Neural progenitor cell (in vitro differentiated cells): ENCODE results near the gene ENO2. TPM values are rescaled to one million over a fixed set of nuclear protein-coding genes. Genes with fewer than 3 reads are reported as not detected.

Source experiments
- DNase-seq: peaks from one replicate; pipeline ENCODE4 v3.0.0-alpha.2; 2016; ENCODE audit warnings: low spot score
- H2AFZ ChIP-seq: fragments of 200-600 bp; sonication (generic); replicated peaks from 2 replicates; pipeline ENCODE4 v1.6.1; 2016; ENCODE audit warnings: antibody characterized with exemption
- H3F3A ChIP-seq: fragments of 200-600 bp; sonication (generic); 2 replicates; pipeline ENCODE4 v1.6.1; 2016; ENCODE audit warnings: antibody characterized with exemption, low read depth
- H3K27ac ChIP-seq: fragments of 200-600 bp; sonication (generic); 2 replicates; pipeline ENCODE4 v1.5.1; 2016; ENCODE audit warnings: mild to moderate bottlenecking
- H3K27me3 ChIP-seq: fragments of 200-600 bp; sonication (generic); 2 replicates; pipeline ENCODE4 v1.6.1; 2016; ENCODE audit warnings: mild to moderate bottlenecking, moderate library complexity
- H3K36me3 ChIP-seq: fragments of 200-600 bp; sonication (generic); 2 replicates; pipeline ENCODE4 v1.5.1; 2016
- H3K4me1 ChIP-seq: fragments of 200-600 bp; sonication (generic); 2 replicates; pipeline ENCODE4 v1.6.1; 2016; ENCODE audit warnings: mixed run types
- H3K4me2 ChIP-seq: fragments of 200-600 bp; sonication (generic); 2 replicates; pipeline ENCODE4 v1.6.1; 2016
- H3K4me3 ChIP-seq: fragments of 200-600 bp; sonication (generic); 2 replicates; pipeline ENCODE4 v1.5.1; 2016
- H3K79me2 ChIP-seq: fragments of 200-600 bp; sonication (generic); 2 replicates; pipeline ENCODE4 v1.6.1; 2016; ENCODE audit warnings: low read depth
- H3K9ac ChIP-seq: fragments of 200-600 bp; sonication (generic); 2 replicates; pipeline ENCODE4 v1.6.1; 2016
- H3K9me3 ChIP-seq: fragments of 200-600 bp; sonication (generic); 2 replicates; pipeline ENCODE4 v1.5.1; 2016; ENCODE audit warnings: low read depth
- H4K20me1 ChIP-seq: fragments of 200-600 bp; sonication (generic); 2 replicates; pipeline ENCODE4 v1.6.1; 2016; ENCODE audit warnings: low read depth
- H3K27ac Mint-ChIP-seq: 3 replicates; pipeline ENCODE4 v1.8.0; 2021; ENCODE audit warnings: mixed read lengths
- H3K27me3 Mint-ChIP-seq: 2 replicates; pipeline ENCODE4 v1.8.0; 2022; ENCODE audit warnings: low read depth, mild to moderate bottlenecking, inconsistent platforms, moderate library complexity, mixed read lengths; ENCODE audit not compliant: insufficient read depth
- H3K36me3 Mint-ChIP-seq: 3 replicates; pipeline ENCODE4 v1.8.0; 2021; ENCODE audit warnings: mixed read lengths
- H3K4me1 Mint-ChIP-seq: 3 replicates; pipeline ENCODE4 v1.8.0; 2021; ENCODE audit warnings: mixed read lengths
- H3K4me3 Mint-ChIP-seq: 3 replicates; pipeline ENCODE4 v1.8.0; 2021; ENCODE audit warnings: mild to moderate bottlenecking, moderate library complexity, mixed read lengths
- H3K9me3 Mint-ChIP-seq: 3 replicates; pipeline ENCODE4 v1.8.0; 2020; ENCODE audit warnings: mixed read lengths
- CTCF ChIP-seq: fragments of 200-600 bp; sonication (generic); IDR thresholded peaks from 2 replicates; pipeline ENCODE4 v1.5.1; 2017; ENCODE audit warnings: antibody characterized with exemption, mild to moderate bottlenecking
- EZH2 ChIP-seq: fragments of 200-600 bp; sonication (generic); IDR thresholded peaks from 2 replicates; pipeline ENCODE4 v1.6.1; 2017; ENCODE audit warnings: antibody characterized with exemption, mild to moderate bottlenecking, moderate library complexity
- EZH2phosphoT487 ChIP-seq: fragments of 200-600 bp; sonication (generic); IDR thresholded peaks from 2 replicates; pipeline ENCODE4 v1.6.1; 2017; ENCODE audit warnings: antibody characterized with exemption
- total RNA-seq: library from RNA; depleted of rRNA; stranded (reverse); fragments of >200 nt; gene quantifications from 2 replicates; pipeline ENCODE4 v1.2.3, GENCODE V29; 2015; ENCODE audit warnings: low replicate concordance

The ENO2 gene
- total RNA-seq, 1 donor from 2014 or later: 82.2 TPM

- H2AFZ ChIP-seq: no peak overlapping the region
- no peak for TF ChIP-seq EZH2
- no peak for TF ChIP-seq EZH2phosphoT487
- no peak for TF ChIP-seq CTCF
- no peak overlapping the region for H3K27ac Mint-ChIP-seq
Measured at GRCh38 chr12:6921539-6921938, 7.2 kb downstream of the ENO2 start.

GRCh38 chr12:6921996-6922946, 7.9 kb downstream of the ENO2 start:
- peaks cover 10% of the 10 kb centered on the region for H3K27me3 Mint-ChIP-seq
- H3K4me3 Mint-ChIP-seq: peak overlapping the region; percentile 0
- no peak overlapping the region for H3K27ac Mint-ChIP-seq
- H3K79me2 ChIP-seq: peaks cover 11% of the 10 kb centered on the region
- H3K4me1 ChIP-seq: peaks cover 27% of the 10 kb centered on the region
- H2AFZ ChIP-seq: no peak overlapping the region
- no peak overlapping the region for H3K4me3 ChIP-seq
- peaks cover 28% of the 10 kb centered on the region for H3K36me3 Mint-ChIP-seq
- no peak overlapping the region for H3K4me2 ChIP-seq
- peaks cover 61% of the 10 kb centered on the region for H3K4me1 Mint-ChIP-seq
- DNase-seq: no peak
- H3K9me3 ChIP-seq: no peaks in the 10 kb centered on the region
- peaks cover 21% of the 10 kb centered on the region for H4K20me1 ChIP-seq
- H3K9ac ChIP-seq: no peak overlapping the region
- no peaks in the 10 kb centered on the region for H3K36me3 ChIP-seq
- H3K27me3 ChIP-seq: no peaks in the 10 kb centered on the region
- H3K9me3 Mint-ChIP-seq: no peaks in the 10 kb centered on the region
- H3F3A ChIP-seq: peaks cover 53% of the 10 kb centered on the region
- TF ChIP-seq EZH2phosphoT487: no peak
- no peak for TF ChIP-seq EZH2
- no peak for TF ChIP-seq CTCF
- H3K27ac ChIP-seq: peak overlapping the region; percentile 37

More at GRCh38 chr12:6921539-6921938, 7.2 kb downstream of the ENO2 start:
- peaks cover 33% of the 10 kb centered on the region for H3K36me3 Mint-ChIP-seq
- peaks cover 10% of the 10 kb centered on the region for H3K27me3 Mint-ChIP-seq
- H3K4me2 ChIP-seq: no peak overlapping the region
- H3K4me1 ChIP-seq: peaks cover 20% of the 10 kb centered on the region
- H3K4me1 Mint-ChIP-seq: peaks cover 58% of the 10 kb centered on the region
- no peaks in the 10 kb centered on the region for H3K27me3 ChIP-seq
- H3K79me2 ChIP-seq: peaks cover 8% of the 10 kb centered on the region
- no peak overlapping the region for H3K9ac ChIP-seq
- H3K4me3 Mint-ChIP-seq: peak overlapping the region; percentile 59
- H3K4me3 ChIP-seq: no peak overlapping the region
- H3K27ac ChIP-seq: no peak overlapping the region
- no peak for DNase-seq
- H3K9me3 ChIP-seq: no peaks in the 10 kb centered on the region
- no peaks in the 10 kb centered on the region for H3K36me3 ChIP-seq
- no peaks in the 10 kb centered on the region for H3K9me3 Mint-ChIP-seq
- H3F3A ChIP-seq: peaks cover 45% of the 10 kb centered on the region
- H4K20me1 ChIP-seq: peaks cover 29% of the 10 kb centered on the region

GRCh38 chr12:6923003-6923732, 8.8 kb downstream of the ENO2 start:
- peak overlapping the region; percentile 92 for H3K4me3 Mint-ChIP-seq

More at GRCh38 chr12:6923003-6923732, 8.8 kb downstream of the ENO2 start:
- Mint-ChIP-seq H3K27me3 (peaks cover 10% of the 10 kb centered on the region), H3K36me3 (peaks cover 24% of the 10 kb centered on the region), H3K4me1 (peaks cover 61% of the 10 kb centered on the region), H3K9me3 (no peaks in the 10 kb centered on the region), H3K27ac (peak overlapping the region; percentile 97)
- Histone ChIP-seq H3K4me3 (no peak overlapping the region), H3K79me2 (peaks cover 18% of the 10 kb centered on the region), H3K9me3 (no peaks in the 10 kb centered on the region), H3K4me1 (peaks cover 28% of the 10 kb centered on the region), H4K20me1 (peaks cover 19% of the 10 kb centered on the region), H3K36me3 (no peaks in the 10 kb centered on the region), H2AFZ (no peak overlapping the region), H3K4me2 (no peak overlapping the region), H3K27me3 (no peaks in the 10 kb centered on the region), H3K9ac (no peak overlapping the region), H3K27ac (no peak overlapping the region), H3F3A (peaks cover 57% of the 10 kb centered on the region)
- no peak for DNase-seq
- TF ChIP-seq EZH2: no peak
- TF ChIP-seq CTCF: no peak
- no peak for TF ChIP-seq EZH2phosphoT487
